Pancreas (tissue), 10 donors: ENCODE measurements around the gene MLH1. TPM values are rescaled to one million over a fixed set of nuclear protein-coding genes. Genes with fewer than 3 reads are reported as not detected.
A peak's percentile ranks its signal among the peaks of the same experiment; 100 is the strongest.

Experiments
- ATAC-seq, 4 donors: fragments of 200-7000 bp; cut with Tn5 transposase; one replicate each; pipeline versions ENCODE4 v1.8.0 to v1.9.1; 2020; ENCODE audit warnings: mild to moderate bottlenecking in 4 of 4, moderate library complexity in 4 of 4
- DNase-seq, 6 donors: peaks; one replicate each; pipeline ENCODE4 v3.0.0-alpha.2; 2020
- FAIRE-seq: peaks from 2 replicates; lab custom pipeline; 2012; peaks lifted over from hg19 to GRCh38; lab: Jason Lieb, UNC
- H3K27ac ChIP-seq, 4 donors: fragments of 200-600 bp; sonication (generic); 1 replicate in 3 of 4; 2 replicates in 1 of 4; pipeline versions ENCODE4 v1.5.0 to v1.8.0; 2020
- H3K27me3 ChIP-seq, 4 donors: fragments of 200-600 bp; one replicate each; pipeline ENCODE4 v1.8.0; 2021
- H3K36me3 ChIP-seq, 3 donors: fragments of 200-600 bp; sonication (generic) in 1 of 3; one replicate each; pipeline versions ENCODE4 v1.5.0 to v1.8.0; 2020 to 2021
- H3K4me1 ChIP-seq, 3 donors: fragments of 200-600 bp; one replicate each; pipeline ENCODE4 v1.8.0; 2021
- H3K4me3 ChIP-seq, 4 donors: fragments of 200-600 bp; sonication (generic) in 2 of 4; one replicate each; pipeline versions ENCODE4 v1.5.0 to v1.8.0; 2020 to 2021
- H3K9me3 ChIP-seq, 4 donors: fragments of 200-600 bp; one replicate each; pipeline ENCODE4 v1.8.0; 2021
- WGBS, 2 donors: extraction: QIAGEN DNeasy Blood & Tissue Kit; methylation state at CpG; one replicate each; pipeline ENCODE4 v1.1.7; 2013; 5-methylcytosine and 5-hydroxymethylcytosine counted together
- intact Hi-C, 3 donors: fragments of 100-400 bp; cut with DNase I; formaldehyde crosslinking; loops; one replicate each; pipeline versions ENCODE4 v1.11.1 to v1.14.2; 2022
- polyA plus RNA-seq, 2 donors: library from polyadenylated mRNA; stranded (reverse); fragments of 200-250 nt; gene quantifications; one replicate each; pipeline ENCODE4 v1.2.3, GENCODE V29; 2013
- total RNA-seq, 6 donors: library from RNA; stranded (reverse); fragmentation: NEBNext Ultra II Directional in 4 of 6; extraction: Animal tissue kit (Norgen Biotek cat#: 25700) in 4 of 6; gene quantifications; one replicate each; pipeline versions ENCODE4 v1.2.1 to v1.2.4, GENCODE V29; 2021 to 2023
- TF ChIP-seq, protein P1 (sequence below), 4 donors: fragments of 200-600 bp; sonication (generic) in 3 of 4; IDR thresholded peaks; one replicate each; pipeline versions ENCODE4 v1.5.0 to v1.8.0; 2021; ENCODE audit warnings: antibody characterized with exemption in 4 of 4
- donor health status: healthy with polysubstance abuse.
- donor health status: DM: no; HTN: no; CAD: no; lungs with moderate emphysema.
- donor health status: DM: no; HTN: no; CAD: no.
- donor health status: control.
- donor health status: control.
- donor health status: Bipolar disorder and iron deficiency.
- donor health status: DM: yes; HTN: yes; CAD: no.
- donor health status: DM: no; HTN: no; CAD: no.
- donor health status: DM: no; HTN: no; CAD: no.
- donor health status: DM: yes; HTN: yes; CAD: no.

MLH1 gene
- total and polyA plus RNA-seq, 8 donors: 7.9 to 16.4 (median 13.3) TPM

DNA sequence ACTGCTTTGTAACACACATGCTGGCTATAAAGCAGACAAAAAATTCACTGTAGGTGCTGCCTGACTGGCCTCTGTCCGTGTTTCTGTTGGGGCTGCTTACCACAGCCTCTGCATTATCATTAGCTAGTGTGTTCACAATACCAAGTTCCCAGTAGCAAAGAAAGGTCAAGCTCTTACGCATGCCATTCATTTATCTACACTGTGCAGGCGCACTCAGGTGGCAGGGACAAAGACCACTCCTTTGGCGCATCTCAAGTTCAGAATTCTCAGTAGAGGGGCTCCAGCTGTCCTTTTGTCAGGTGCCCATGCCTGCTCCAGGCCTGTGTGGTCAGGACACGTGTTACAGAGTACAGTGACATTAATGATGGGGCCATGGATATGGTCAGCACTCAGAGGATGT lies 22.3 kb downstream of the MLH1 start:
- no peaks in the 10 kb centered on the region for H3K27me3 ChIP-seq
- ATAC-seq: no peak
- TF ChIP-seq, protein P1, sequence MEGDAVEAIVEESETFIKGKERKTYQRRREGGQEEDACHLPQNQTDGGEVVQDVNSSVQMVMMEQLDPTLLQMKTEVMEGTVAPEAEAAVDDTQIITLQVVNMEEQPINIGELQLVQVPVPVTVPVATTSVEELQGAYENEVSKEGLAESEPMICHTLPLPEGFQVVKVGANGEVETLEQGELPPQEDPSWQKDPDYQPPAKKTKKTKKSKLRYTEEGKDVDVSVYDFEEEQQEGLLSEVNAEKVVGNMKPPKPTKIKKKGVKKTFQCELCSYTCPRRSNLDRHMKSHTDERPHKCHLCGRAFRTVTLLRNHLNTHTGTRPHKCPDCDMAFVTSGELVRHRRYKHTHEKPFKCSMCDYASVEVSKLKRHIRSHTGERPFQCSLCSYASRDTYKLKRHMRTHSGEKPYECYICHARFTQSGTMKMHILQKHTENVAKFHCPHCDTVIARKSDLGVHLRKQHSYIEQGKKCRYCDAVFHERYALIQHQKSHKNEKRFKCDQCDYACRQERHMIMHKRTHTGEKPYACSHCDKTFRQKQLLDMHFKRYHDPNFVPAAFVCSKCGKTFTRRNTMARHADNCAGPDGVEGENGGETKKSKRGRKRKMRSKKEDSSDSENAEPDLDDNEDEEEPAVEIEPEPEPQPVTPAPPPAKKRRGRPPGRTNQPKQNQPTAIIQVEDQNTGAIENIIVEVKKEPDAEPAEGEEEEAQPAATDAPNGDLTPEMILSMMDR (IDR thresholded peaks at IDR 0.05): no peak

DNA sequence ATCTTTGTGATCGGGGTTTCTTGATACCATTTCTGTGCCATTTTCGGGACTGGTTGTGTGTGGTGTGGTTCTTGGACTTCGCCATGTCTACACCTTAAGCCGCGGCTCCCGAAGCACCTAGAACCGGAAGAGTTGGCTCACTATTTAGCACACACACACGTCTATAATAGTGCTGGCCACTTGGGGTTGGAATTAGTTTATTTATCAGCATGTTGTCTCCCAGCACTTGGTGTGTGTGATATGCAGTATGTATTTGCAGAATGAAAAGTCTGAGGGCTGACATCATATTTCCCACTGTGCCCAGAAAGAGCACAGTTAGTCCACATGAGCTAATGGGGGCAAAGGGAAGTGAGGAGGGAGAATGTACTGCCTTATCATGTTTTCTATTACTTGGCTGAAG lies 23.6 kb downstream of the MLH1 start:
- Histone ChIP-seq H3K36me3 (peaks cover 8 to 41% (median 16%) of the 10 kb centered on the region in 3 donors), H3K9me3 (no peaks in the 10 kb centered on the region), H3K4me1 (no peaks in the 10 kb centered on the region), H3K4me3 (no peak overlapping the region), H3K27ac (no peak overlapping the region), H3K27me3 (no peaks in the 10 kb centered on the region)
- no peak for DNase-seq
- no peak for FAIRE-seq
- 95 to 96% methylated on average over 8 of the region's 8 CpGs for WGBS, 2 donors
- TF ChIP-seq, protein P1 (IDR thresholded peaks at IDR 0.05): no peak
- intact Hi-C loops: no loop called here
- no peak for ATAC-seq

More for the DNA sequence above, 22.3 kb downstream of the MLH1 start:
- WGBS, 2 donors: 91 to 94% methylated on average over 5 of the region's 5 CpGs
- no peak for FAIRE-seq
- Histone ChIP-seq H3K36me3 (peaks cover 4 to 30% (median 21%) of the 10 kb centered on the region in 3 donors), H3K27ac (no peak overlapping the region), H3K4me3 (no peak overlapping the region), H3K9me3 (no peaks in the 10 kb centered on the region), H3K4me1 (no peaks in the 10 kb centered on the region)
- intact Hi-C loops: no loop called here
- DNase-seq: no peak

DNA sequence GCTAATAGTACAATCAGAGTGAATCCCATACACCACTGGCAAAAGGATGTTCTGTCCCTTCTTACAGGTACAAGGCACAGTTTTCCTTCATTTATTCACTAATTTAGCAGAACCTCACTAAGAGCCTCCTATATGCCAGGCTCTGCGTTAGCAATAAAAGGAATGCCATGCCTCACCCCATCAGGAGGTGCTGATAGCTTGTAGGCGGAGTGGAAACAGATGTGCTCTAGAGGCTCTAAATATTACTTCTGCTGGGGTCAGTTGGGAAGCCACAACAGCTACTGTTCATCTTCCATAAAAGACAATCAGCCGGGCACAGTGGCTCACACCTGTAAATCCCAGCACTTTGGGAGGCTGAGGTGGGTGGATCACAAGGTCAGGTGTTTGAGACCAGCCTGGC lies 24.4 kb downstream of the MLH1 start:
- DNase-seq (no peak), FAIRE-seq (no peak), ATAC-seq (no peak)
- Histone ChIP-seq H3K4me3 (no peak overlapping the region), H3K27me3 (no peaks in the 10 kb centered on the region), H3K9me3 (no peaks in the 10 kb centered on the region), H3K27ac (no peak overlapping the region), H3K36me3 (peaks cover 9 to 35% (median 15%) of the 10 kb centered on the region in 3 donors), H3K4me1 (no peaks in the 10 kb centered on the region)
- TF ChIP-seq, protein P1 (IDR thresholded peaks at IDR 0.05): no peak
- WGBS, 2 donors: 98 to 99% methylated on average over 3 of the region's 3 CpGs
- intact Hi-C loops: no loop called here

DNA sequence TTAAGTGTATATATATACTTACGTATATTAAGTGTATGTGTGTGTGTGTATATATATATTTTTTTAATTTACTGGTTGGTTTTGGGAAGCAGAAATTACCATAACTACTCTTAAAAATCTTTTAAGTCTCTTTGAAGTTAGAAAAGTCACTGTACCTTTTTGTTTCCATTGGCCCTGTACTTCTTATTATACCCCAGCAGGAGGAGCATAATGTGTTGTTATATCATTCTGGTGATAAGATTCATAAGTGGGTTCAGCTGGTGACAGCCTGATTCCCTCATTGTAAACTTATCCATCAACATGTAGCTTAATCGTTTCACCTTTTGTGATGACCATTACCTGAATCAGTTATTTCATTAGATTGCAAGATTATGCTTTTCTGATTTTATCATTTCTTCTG lies 30.8 kb downstream of the MLH1 start:
- no peak overlapping the region for H3K27ac ChIP-seq
- H3K4me3 ChIP-seq: no peak overlapping the region
- ATAC-seq (peak in 1 of 4 donors; percentile 38), FAIRE-seq (no peak), DNase-seq (no peak)
- intact Hi-C loops: loop anchor here in 1 of 3 donors (10.0 kb wide), 1 partner anchor 191 kb away; no protein-coding TSS in a partner anchor
- WGBS, 2 donors: 70 to 79% methylated on average over 2 of the region's 2 CpGs
- TF ChIP-seq, protein P1 (IDR thresholded peaks at IDR 0.05): no peak
- no peaks in the 10 kb centered on the region for H3K27me3 ChIP-seq
- H3K36me3 ChIP-seq: peaks cover 9 to 39% (median 15%) of the 10 kb centered on the region in 3 donors
- H3K4me1 ChIP-seq: no peaks in the 10 kb centered on the region
- H3K9me3 ChIP-seq: no peaks in the 10 kb centered on the region

DNA sequence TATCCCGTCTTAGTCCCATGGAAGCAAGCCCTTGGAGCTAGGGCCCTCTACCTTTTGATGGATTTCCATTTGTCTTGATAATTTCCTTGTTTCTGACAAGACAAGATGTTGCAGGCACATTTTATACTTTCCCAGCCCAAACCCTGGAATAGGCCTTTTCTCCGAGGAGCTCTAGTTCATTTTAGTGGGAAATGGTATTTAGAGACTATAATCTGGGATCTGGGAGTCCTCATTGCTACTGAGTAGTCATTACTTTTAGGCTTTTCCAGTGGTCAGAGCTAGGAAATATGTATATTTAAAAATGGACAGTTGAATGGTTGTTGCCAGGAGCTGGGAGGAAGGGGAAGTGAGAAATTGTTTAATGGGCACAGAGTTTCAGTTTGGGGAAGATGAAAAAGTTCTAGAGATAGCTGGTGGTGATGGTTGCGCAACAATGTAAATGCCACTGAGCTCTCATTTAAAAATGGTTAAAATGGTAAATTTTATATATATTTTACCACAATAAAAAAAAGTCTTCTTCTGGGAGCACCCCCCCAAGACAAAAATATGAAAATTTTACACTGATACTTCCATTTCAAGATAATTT lies 31.6 kb downstream of the MLH1 start:
- H3K4me1 ChIP-seq: no peaks in the 10 kb centered on the region
- H3K27me3 ChIP-seq: no peaks in the 10 kb centered on the region
- H3K4me3 ChIP-seq: no peak overlapping the region
- H3K9me3 ChIP-seq: no peaks in the 10 kb centered on the region
- peak in 1 of 4 donors; percentile 33 for ATAC-seq
- H3K36me3 ChIP-seq: peaks cover 9 to 35% (median 21%) of the 10 kb centered on the region in 3 donors
- intact Hi-C loops: loop anchor here in 1 of 3 donors (10.0 kb wide), 1 partner anchor 190 kb away; no protein-coding TSS in a partner anchor
- peak overlapping the region in 1 of 4 donors; percentile 3 for H3K27ac ChIP-seq
- DNase-seq: no peak
- FAIRE-seq: no peak
- WGBS, 2 donors: 98 to 100% methylated on average over 3 of the region's 3 CpGs
- TF ChIP-seq, protein P1 (IDR thresholded peaks at IDR 0.05): no peak
